GM19438 (cell line): ENCODE results near the gene DCLRE1B.

Experiments
- ATAC-seq: cut with Tn5 transposase; IDR thresholded peaks from one replicate; pipeline ENCODE4 v1.9.1; 2021; ENCODE audit warnings: low read depth; ENCODE audit not compliant: unreplicated experiment

DCLRE1B gene

DNA sequence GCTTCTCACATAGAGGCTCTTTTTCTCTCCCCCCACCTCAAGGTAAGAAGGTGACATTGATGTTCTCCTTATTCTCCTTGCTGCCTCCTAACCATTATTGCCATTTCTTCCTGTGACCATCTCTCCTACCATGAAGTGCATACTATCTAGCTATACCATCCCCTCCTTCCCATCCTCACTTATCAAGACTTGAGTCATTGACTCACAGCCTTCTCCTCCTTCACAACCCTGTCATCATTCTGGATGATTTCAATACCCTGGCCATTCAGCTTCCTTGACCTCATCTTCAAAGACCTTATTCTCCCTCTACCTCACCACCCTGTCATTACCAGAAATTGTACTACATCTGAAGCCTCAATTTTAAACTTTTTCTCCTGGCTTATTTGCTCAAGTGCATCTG is 13.1 kb downstream of the DCLRE1B start:
- ATAC-seq: no peak

DNA sequence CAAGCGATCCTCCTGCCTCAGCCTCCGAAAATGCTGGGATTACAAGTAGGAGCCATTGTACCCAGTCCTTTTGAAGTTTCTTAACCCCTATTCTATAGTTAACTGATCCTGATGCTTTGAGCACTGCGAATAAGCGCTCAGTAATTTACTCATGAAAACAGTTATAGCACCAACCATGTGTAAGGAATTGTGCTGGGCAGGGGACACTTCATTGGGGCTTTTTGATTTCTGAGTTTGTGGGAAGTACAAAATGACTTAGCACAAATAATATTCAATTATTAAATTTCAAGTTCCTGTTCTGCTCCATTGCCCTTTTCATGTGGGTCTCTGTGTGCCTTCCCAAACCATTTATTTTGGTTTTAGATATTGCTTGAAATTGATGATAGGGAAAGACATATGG is 17.8 kb downstream of the DCLRE1B start:
- no peak for ATAC-seq

DNA sequence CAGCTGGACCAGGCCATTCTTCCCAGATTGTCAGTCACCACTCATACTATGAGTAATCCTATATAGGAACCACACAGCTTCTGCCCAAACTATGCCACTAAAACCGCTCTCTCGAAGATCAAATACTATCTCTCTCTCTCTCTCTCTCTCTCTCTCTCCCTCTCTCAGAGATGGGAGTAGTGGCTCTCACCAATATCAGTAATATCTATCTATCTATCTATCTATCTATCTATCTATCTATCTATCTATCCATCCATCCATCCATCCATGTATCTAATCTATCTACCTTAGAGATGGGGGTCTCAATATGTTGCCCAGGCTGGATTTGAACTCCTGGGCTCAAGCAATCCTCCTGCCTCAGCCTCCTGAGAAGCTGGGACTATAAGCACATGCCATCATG is 19.3 kb downstream of the DCLRE1B start:
- no peak for ATAC-seq

DNA sequence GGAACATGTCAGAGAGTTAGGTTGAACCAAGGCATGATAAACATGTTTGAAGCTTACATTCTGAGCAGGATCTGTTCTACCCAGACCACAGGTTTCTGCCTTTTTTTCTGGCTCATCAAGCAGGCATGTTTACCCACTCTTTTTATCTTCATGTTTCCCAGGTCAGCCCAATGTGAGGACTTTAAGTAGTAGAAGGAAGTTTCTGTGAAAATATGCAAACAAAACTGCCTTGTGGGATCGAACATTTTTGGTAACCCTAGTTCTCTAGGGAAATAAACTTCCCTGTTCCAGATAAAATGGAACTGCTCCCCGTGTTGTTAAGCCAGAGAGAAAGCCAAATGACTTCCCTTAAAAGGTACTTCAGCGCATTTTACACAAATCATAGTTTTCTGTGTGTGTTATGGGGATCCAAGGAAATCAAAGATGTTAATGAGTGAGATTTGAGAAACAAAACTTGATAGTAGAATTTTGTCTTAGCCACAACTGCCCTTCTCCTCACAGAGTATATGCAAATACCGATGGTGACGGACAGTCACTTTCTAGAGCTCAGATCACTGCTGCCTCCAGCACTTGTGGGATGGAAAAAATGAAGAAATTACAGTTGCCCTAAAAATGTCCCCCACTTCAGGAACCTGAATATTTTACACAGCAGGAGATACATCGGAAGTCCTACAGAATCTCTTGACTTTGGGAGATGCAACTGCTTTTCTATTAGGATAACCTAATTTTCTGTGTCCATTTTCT is 23.2 kb downstream of the DCLRE1B start:
- ATAC-seq: peak; percentile 30

DNA sequence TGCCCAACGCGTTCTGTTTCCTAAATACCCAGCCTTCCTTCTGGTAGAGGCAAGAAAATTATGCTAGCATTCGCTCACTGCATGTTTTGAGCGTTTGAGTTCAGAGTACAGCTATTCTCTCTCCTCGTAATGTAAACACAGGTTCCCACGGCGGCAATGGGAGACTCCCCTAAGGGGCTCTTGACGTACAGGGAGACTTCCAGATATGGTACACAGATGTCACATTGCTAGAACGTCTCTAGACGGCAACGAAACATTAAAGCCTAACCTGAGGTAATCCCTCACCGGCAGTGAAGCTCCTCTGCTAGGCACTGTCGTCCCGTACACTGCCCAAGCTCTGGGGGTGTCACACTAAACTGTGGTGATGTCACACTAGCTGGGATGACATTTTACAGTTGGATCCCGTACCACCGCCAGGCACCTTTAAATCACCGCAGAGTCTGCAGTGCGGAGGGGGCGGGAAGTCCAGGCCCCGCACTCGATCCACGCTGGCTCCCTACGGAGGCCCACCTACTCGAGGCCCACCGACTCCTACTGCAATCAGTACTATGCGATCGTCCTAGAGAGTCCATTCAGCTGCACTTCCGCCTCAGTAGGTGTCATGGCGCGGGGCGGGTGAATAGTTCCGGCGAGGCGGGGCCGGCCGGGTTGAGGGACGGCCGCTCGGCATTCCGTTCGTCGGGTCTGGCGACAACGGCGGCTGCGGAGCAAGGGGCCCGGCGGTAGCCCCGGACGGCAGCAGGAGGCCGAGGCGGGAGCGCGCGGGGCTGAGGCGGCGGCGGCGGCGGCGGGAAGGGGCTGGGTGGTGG is 24.0 kb downstream of the DCLRE1B start, which contains the start of gene HIPK1:
TSS of gene HIPK1 (plus strand) at position 384 of the 809 bp plus-strand sequence.
- ATAC-seq: peak; percentile 54

DNA sequence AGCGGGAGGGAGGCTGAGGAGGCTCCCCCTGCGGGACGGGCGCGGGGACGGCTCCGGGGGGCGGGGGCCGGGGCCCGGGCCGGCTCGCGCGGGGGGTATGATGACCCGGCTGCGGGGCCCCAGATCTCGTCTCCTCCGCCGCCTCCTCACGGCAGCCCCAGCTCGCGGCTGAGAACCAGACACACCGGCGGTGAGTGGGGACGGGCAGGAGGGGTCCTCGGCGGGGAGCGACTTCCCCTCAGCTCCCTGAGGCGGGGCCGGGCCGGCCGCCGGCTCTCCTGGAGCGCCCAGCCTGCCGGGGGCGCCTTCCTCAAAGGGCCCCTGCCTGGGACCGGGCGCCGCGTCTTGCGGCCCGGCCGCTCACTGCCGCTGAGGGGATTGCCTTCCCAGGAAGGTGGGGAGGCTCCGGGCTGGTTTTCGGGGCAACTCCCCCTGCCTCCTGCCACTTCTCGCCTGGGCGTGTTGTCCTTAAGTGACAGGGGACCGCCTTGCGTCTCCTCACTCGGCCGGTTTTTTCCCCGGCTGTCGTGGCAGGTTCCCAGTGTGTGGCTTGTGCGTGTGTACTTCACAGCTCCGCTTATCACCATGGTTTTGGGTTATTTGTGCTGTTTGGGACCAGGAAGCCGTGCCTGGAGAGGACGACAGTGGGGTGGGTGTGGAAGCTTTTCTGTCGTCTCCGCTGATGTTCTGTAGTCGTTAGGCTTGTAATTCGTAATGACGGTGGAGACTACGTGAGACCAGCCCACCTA is 24.8 kb downstream of the DCLRE1B start:
- ATAC-seq: peak; percentile 44

DNA sequence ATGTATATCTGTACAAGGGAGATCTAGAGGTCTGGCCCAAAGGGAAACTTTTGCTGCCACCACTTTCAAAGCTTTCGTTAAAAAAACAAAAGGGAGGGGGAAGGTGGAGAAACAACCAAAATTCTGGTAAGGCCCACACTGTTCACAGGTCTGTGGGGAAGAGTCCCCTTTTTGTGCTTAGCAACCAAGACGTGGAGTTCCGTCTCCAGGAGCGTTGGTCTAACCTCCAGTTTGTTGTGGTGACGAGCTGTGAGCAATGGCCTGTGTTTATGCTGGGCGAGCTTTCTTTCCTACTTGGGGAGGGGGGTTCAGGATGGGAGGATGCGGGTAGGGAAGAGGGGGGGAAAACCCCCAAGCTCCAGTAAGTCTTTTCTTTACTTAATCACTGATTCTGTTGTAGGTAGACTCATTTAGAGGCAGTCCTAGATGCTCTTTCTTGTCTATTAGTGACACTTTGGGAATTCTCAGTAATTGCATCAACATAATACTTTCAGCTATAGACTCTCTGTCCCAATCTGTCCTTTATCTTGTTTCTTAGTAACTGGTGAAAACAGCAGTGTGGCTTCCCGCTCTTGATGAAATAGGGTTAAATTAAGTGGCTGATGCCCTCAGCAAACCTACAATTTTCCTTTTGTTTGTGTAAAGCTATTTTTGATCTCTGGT is 25.5 kb downstream of the DCLRE1B start:
- ATAC-seq: peak; percentile 25

DNA sequence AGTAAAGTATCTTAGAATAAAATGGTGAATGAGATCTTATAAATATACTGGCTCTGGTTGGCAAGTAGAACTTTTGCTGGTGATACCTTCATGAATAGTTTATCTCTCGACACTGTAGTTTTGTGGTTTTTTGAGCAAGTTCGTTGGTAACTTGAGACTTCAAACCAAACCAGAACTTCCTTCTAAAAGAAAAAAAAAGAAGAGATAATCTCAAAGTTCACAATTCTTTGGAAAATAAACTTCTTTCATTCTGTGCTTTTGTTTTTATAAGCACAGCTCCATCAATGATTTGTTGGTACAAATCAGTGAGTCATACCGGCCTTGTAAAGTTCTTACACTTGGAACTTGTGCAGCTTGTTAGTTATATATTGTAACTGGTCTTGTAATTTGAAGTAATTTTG is 26.3 kb downstream of the DCLRE1B start:
- ATAC-seq: no peak

DNA sequence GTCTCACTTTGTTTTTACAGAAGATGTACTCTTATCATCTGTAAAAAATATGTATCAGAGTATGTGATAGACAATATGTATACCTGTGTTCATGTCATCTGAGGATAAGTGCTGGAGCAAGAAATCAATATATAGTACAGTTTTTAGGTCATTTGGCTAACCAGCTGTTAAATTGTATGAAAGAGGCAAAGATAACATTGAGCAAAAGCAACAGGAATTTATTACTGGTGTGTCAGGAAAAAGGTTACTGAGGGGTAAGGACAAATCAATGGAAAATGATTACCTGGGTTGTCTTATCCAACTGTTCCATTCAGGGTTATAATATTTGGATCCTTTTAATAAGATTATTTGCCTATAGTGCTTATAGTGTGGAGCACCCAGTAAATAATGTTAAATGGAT is 28.9 kb downstream of the DCLRE1B start:
- no peak for ATAC-seq

DNA sequence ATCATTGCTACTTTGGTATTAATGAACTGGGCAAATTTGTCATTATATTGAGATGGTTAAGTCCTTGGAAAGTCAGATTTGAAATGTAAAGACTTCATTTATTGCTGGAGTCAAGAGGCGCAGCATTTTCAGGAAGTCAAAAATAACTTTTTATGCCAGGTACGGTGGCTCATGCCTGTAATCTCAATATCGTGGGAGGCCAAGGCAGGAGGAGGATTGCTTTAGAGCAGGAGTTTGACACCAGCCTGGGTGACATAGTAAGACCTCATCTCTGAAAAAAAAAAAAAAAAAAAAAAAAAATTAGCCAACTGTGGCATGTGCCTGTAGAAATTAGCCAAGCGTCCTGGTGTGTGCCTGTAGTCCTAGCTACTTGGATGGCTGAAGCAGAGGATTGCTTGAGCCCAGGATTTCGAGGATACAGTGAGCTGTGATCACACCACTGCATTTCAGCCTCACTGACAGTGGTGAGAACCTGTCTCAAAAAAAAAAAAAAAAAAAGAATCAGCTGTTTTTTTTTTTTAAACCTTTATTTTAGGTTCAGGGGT is 29.5 kb downstream of the DCLRE1B start:
- ATAC-seq: no peak

DNA sequence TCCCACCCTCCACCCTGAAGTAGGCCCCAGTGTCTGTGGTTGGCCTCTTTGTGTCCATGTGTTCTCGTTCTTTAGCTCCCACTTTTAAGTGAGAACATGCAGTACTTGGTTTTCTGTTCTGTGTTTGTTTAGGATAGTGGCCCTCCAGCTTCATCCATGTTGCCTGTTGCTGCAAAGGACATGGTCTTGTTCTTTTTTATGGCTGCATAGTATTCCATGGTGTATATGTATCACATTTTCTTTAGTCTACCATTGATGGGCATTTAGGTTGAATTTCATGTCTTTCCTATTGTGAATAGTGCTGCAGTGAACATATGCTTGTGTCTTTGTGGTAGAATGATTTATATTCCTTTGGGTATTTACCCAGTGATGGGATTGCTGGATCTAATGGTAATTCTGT is 30.1 kb downstream of the DCLRE1B start:
- no peak for ATAC-seq

DNA sequence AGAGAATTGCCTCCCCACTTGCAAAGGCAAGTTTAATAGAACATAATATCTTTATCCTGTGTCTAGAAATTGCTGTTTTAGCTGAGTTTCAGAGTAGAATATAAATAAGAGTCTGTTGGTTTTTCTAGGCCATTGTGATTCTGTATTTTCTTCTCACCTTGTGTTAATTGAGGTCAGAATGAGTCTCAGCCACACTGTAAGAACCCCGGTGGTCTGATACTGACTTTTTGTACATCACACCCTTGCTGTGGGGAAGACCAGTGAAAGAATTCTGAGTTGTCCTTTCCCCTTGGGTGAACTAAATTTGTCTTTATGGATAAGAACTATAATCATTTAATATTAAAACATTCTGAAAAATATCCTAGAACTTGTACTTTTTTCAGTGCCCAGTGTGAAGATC is 30.8 kb downstream of the DCLRE1B start:
- no peak for ATAC-seq

DNA sequence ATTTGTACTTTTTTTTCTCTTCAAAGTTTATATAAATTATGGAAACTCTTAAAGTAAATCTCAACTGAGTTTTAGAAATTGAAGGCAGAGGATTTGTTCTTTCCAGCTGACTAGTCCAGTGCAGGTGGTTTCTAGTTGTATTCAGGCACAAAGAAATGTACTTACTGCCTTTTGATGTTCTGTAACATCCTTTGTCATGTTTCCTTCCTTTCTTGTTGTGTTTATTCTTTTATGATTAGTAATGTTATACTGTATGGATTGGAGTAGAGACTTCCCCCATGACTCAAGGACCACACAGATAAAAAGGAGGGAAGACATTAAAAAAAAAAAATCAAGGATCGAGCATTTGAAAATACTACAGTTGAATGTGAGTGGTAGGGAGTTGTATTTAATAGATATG is 32.0 kb downstream of the DCLRE1B start:
- no peak for ATAC-seq

DNA sequence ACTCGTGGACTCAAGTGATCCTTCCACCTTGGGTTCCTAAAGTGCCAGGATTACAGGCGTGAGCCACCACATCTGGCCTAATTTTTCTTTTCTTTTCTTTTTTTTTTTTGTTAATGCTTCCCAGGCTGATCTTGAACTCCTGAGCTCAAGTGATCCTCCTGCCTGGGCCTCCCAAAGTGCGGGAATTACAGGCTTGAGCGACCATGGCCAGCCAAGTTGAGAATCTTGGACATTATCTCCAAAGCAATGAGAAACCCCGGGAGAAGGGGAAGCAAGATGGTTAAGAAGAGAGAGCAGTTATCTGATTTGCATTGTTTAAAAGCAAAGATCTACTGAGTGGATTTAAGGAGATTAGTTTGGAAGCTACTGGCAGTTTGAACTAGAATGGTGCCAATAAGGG is 33.1 kb downstream of the DCLRE1B start:
- no peak for ATAC-seq

DNA sequence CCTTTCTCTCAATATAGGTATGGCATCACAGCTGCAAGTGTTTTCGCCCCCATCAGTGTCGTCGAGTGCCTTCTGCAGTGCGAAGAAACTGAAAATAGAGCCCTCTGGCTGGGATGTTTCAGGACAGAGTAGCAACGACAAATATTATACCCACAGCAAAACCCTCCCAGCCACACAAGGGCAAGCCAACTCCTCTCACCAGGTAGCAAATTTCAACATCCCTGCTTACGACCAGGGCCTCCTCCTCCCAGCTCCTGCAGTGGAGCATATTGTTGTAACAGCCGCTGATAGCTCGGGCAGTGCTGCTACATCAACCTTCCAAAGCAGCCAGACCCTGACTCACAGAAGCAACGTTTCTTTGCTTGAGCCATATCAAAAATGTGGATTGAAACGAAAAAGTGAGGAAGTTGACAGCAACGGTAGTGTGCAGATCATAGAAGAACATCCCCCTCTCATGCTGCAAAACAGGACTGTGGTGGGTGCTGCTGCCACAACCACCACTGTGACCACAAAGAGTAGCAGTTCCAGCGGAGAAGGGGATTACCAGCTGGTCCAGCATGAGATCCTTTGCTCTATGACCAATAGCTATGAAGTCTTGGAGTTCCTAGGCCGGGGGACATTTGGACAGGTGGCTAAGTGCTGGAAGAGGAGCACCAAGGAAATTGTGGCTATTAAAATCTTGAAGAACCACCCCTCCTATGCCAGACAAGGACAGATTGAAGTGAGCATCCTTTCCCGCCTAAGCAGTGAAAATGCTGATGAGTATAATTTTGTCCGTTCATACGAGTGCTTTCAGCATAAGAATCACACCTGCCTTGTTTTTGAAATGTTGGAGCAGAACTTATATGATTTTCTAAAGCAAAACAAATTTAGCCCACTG is 35.5 kb downstream of the DCLRE1B start:
- no peak for ATAC-seq

DNA sequence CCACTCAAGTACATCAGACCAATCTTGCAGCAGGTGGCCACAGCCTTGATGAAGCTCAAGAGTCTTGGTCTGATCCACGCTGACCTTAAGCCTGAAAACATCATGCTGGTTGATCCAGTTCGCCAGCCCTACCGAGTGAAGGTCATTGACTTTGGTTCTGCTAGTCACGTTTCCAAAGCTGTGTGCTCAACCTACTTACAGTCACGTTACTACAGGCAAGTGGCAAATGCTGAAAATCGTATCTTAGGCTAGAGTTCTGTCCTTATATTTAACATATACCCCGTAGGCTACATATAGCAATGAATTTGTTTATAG is 36.1 kb downstream of the DCLRE1B start:
- no peak for ATAC-seq

DNA sequence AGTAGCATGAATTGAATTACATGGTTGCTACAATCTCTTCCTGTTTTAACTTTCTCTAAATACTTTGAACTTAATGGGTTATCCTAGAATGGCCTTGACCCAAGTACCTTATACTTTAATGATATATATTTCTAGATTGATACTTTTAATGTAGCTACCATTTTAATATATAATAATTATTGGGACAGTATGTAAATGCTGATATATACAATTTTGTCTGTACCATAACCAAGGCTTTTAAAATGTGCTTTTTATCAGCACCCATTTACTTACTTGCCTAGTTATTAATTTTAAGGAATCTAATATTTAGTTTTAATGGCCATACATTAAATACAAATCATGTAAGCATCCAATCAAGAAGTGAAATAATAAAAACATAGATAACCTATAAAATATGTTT is 37.4 kb downstream of the DCLRE1B start:
- ATAC-seq: no peak

DNA sequence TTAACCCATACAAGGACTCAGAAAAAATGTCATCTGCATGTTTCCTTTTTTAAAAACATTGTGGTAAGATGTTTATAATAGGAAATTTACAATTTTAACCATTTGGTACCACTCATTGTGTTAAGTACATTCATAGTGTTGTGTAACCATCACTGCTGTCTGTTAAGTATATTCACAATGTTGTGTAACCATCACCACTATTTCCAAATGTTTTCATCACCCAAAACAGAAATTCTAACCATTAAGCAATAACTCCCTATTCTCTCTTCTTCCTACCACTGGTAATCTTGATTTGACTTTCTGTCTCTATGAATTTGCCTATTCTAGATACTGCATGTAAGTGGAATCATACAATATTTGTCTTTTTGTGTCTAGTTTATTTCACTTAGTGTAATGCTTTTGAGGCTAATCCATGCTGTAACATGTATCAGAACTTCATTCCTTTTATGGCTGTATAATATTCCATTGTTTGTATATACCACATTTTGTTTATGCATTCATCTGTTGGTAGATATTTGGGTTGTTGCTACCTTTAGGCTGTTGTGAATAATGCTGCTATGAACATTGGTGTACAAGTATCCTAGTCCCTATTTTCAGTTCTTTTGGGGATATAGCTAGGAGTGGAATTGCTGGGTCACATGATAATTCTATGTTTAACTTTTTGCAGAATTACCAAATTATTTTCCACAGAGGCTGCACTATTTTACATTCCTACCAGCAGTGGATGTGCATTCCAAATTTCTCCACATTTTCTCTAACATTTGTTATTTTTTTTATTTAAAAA is 38.1 kb downstream of the DCLRE1B start:
- no peak for ATAC-seq

DNA sequence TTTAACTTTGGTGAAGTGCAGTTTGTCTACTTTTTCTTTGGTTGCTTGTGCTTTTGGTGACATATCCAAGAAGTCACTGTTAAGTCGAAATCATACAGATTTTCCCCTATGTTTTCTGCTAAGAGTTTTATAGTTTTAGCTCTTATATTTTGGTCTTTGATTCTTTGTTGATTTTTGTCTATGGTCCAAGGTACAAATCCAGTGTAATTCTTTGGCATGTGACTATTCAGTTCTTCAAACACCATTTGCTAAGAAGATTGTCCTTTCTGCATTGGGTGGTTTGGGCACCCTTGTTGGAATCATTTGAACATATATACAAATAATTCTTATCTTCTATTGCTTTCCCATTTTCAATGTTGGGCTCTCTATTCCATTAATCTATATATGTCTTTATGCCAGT is 40.2 kb downstream of the DCLRE1B start:
- no peak for ATAC-seq
